ENCODE data around the gene ADGRF5. TPM values are rescaled to one million over a fixed set of nuclear protein-coding genes. Genes with fewer than 3 reads are reported as not detected.

Gene ADGRF5, protein sequence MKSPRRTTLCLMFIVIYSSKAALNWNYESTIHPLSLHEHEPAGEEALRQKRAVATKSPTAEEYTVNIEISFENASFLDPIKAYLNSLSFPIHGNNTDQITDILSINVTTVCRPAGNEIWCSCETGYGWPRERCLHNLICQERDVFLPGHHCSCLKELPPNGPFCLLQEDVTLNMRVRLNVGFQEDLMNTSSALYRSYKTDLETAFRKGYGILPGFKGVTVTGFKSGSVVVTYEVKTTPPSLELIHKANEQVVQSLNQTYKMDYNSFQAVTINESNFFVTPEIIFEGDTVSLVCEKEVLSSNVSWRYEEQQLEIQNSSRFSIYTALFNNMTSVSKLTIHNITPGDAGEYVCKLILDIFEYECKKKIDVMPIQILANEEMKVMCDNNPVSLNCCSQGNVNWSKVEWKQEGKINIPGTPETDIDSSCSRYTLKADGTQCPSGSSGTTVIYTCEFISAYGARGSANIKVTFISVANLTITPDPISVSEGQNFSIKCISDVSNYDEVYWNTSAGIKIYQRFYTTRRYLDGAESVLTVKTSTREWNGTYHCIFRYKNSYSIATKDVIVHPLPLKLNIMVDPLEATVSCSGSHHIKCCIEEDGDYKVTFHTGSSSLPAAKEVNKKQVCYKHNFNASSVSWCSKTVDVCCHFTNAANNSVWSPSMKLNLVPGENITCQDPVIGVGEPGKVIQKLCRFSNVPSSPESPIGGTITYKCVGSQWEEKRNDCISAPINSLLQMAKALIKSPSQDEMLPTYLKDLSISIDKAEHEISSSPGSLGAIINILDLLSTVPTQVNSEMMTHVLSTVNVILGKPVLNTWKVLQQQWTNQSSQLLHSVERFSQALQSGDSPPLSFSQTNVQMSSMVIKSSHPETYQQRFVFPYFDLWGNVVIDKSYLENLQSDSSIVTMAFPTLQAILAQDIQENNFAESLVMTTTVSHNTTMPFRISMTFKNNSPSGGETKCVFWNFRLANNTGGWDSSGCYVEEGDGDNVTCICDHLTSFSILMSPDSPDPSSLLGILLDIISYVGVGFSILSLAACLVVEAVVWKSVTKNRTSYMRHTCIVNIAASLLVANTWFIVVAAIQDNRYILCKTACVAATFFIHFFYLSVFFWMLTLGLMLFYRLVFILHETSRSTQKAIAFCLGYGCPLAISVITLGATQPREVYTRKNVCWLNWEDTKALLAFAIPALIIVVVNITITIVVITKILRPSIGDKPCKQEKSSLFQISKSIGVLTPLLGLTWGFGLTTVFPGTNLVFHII (N-terminal part only)
- 1 to 10 TPM; 3.8 to 9.9 (median 5.4) TPM for total RNA-seq

DNA sequence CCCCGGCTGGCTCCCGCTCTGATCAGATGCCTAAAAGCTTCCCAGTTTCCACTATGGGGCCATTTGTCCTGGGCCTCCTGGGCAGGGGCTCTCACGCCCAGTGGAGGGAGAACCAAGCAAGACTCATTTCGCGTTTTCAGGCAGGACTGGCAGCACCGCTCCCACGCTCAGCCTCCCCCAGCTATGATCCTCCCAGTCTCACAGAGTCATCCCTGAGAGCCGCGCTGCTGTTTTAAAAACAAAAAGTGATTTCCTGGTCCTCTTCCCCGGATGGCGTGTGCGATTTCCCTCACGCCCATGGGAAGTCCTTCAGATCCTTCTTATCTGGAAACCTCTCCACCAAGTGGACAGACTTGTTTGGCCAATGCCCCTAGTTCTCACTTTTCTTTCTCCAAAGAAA, at the start of gene ADGRF5:
ADGRF5 (minus strand) TSS at position 208 of the 400 bp plus-strand sequence. CDS start 15,176 bp downstream, outside the sequence.
- TF ChIP-seq, protein P1, sequence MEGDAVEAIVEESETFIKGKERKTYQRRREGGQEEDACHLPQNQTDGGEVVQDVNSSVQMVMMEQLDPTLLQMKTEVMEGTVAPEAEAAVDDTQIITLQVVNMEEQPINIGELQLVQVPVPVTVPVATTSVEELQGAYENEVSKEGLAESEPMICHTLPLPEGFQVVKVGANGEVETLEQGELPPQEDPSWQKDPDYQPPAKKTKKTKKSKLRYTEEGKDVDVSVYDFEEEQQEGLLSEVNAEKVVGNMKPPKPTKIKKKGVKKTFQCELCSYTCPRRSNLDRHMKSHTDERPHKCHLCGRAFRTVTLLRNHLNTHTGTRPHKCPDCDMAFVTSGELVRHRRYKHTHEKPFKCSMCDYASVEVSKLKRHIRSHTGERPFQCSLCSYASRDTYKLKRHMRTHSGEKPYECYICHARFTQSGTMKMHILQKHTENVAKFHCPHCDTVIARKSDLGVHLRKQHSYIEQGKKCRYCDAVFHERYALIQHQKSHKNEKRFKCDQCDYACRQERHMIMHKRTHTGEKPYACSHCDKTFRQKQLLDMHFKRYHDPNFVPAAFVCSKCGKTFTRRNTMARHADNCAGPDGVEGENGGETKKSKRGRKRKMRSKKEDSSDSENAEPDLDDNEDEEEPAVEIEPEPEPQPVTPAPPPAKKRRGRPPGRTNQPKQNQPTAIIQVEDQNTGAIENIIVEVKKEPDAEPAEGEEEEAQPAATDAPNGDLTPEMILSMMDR (IDR thresholded peaks at IDR 0.05), result no peak
- no peak for TF ChIP-seq POLR2A (IDR thresholded peaks at IDR 0.05)
- Histone ChIP-seq H3K4me1 (no peaks in the 10 kb centered on the region), H3K9me3 (no peaks in the 10 kb centered on the region), H3K27me3 (no peaks in the 10 kb centered on the region), H3K27ac (peak within 1 kb of the TSS in 3 of 4 donors; percentile 17 to 50 (median 46)), H3K36me3 (no peaks in the 10 kb centered on the region), H3K4me3 (peak within 1 kb of the TSS in 2 of 4 donors; percentile 11 to 19)
- DNase-seq, result no peak

DNA sequence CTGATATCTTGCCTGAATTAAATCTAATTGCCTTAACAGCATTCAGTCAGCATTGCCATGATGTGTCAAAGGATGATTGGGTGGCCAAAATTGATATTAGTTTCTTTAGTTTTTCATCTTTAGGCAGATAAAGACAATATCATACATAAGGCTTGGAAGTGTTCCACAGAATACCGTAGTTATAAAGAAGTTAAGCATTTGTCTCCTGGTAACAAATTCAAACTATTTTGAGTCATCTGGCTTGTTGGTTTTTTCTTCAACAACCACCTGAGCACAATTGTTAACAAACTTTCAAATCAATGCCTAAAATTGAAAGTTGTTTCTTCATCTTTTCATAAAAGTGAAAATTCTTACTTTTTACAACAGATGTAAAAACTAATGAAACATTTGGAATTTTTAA, 47.5 kb upstream of the ADGRF5 start:
- no peaks in the 10 kb centered on the region for H3K4me1 ChIP-seq
- no peak overlapping the region for H3K4me3 ChIP-seq
- H3K27me3 ChIP-seq, result no peaks in the 10 kb centered on the region
- H3K27ac ChIP-seq, result no peak overlapping the region
- H3K9me3 ChIP-seq, result no peaks in the 10 kb centered on the region
- no peak for TF ChIP-seq POLR2A (IDR thresholded peaks at IDR 0.05)
- TF ChIP-seq, protein P1 (IDR thresholded peaks at IDR 0.05), result no peak
- H3K36me3 ChIP-seq, result no peaks in the 10 kb centered on the region
- DNase-seq, result no peak

GRCh38 chr6:46967826-46968349, 46.1 kb upstream of the ADGRF5 start:
- Histone ChIP-seq H3K27me3 (no peaks in the 10 kb centered on the region), H3K4me3 (no peak overlapping the region)
- TF ChIP-seq POLR2A (IDR thresholded peaks at IDR 0.05), result no peak
- TF ChIP-seq, protein P1 (IDR thresholded peaks at IDR 0.05), result no peak

DNA sequence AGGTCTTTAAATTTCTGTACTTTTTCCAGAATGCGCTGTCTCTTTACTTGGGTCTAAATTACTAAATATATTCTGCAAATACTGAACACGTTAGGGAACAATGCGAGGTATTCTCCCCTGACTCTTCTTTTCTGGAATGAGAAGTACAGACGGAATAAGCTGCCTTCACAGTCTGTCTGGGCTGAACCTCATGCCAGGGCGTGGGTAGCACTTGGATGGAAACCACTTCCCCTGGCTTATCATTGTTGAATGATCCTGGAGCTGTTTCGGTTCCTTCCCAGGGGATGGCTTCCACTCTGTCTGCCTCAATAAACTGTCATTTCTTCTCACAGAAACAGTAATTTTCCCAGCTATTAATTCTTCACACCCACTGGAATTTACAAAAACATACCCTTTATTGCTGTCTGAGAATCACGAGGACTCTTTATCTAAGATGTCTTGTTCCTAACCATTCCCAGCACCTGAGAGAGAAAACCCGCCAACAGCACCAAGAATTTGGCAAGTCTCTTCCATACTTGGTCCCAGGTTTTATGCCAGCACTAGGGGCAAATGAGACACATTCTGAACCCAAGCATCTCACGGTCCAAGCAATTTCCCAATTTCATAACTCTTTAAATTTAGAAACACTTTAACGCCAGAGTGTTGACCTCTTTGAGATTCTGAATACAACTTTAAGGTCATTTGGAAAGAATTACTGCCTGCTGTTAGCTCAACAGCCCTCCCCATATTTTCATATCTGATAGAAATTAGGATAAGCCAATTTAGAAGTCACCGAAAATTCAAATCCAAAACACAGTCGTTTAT, 43.2 kb upstream of the ADGRF5 start:
- TF ChIP-seq POLR2A (IDR thresholded peaks at IDR 0.05), result no peak
- TF ChIP-seq, protein P1 (IDR thresholded peaks at IDR 0.05), result no peak
- Histone ChIP-seq H3K27ac (no peak overlapping the region), H3K9me3 (no peaks in the 10 kb centered on the region), H3K27me3 (no peaks in the 10 kb centered on the region), H3K36me3 (no peaks in the 10 kb centered on the region), H3K4me1 (no peaks in the 10 kb centered on the region), H3K4me3 (no peak overlapping the region)
- no peak for DNase-seq

More at GRCh38 chr6:46967826-46968349, 46.1 kb upstream of the ADGRF5 start:
- Histone ChIP-seq H3K4me1 (no peaks in the 10 kb centered on the region), H3K9me3 (no peaks in the 10 kb centered on the region), H3K36me3 (no peaks in the 10 kb centered on the region), H3K27ac (no peak overlapping the region)
- DNase-seq, result no peak

Data from Peyer's patch (tissue), 4 donors.